Measurements from ENCODE around the gene SNX8.

DNA sequence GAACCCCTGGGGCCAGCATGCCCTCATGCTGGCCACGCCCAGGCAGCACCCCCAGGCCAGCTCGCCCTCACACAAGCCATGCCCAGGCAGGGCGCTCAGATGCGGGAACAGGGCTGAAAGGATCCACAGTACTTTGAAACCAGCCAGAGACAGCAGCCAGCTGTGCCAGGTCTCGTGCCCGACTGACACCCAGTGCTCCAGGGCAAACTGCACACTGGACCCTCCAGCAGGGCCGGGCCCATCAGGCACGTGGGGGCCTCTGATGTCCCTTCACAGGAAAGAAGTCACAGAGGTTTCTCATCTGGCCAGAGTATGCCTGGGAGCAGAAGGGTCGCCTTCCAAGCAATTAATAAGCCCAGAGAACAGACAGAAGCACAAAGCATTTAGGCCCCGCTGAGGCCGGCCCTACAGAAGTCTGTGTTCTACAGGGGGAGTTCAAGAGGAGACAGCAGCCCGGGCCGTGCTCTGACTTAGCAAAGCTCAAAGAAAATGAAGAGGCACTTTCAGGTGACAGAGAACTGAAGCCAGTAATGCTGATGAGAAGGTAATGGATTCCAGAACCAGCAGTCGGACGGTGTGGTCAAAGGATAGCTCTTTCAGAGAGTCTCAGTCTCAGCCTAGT is 102.9 kb downstream of the SNX8 start:
- TF ChIP-seq, protein P1, sequence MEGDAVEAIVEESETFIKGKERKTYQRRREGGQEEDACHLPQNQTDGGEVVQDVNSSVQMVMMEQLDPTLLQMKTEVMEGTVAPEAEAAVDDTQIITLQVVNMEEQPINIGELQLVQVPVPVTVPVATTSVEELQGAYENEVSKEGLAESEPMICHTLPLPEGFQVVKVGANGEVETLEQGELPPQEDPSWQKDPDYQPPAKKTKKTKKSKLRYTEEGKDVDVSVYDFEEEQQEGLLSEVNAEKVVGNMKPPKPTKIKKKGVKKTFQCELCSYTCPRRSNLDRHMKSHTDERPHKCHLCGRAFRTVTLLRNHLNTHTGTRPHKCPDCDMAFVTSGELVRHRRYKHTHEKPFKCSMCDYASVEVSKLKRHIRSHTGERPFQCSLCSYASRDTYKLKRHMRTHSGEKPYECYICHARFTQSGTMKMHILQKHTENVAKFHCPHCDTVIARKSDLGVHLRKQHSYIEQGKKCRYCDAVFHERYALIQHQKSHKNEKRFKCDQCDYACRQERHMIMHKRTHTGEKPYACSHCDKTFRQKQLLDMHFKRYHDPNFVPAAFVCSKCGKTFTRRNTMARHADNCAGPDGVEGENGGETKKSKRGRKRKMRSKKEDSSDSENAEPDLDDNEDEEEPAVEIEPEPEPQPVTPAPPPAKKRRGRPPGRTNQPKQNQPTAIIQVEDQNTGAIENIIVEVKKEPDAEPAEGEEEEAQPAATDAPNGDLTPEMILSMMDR (IDR thresholded peaks at IDR 0.05; ENCODE audit: low read depth, low read length, poor library complexity, severe bottlenecking): no peak
- no peak for TF ChIP-seq EZH2phosphoT487 (IDR thresholded peaks at IDR 0.05; ENCODE audit: borderline replicate concordance, low read length)
